K562 (cell line): Measurements from ENCODE around the gene EZH2.
A peak's percentile ranks its signal among the peaks of the same experiment; 100 is the strongest.

Source experiments
- MAX ChIP-seq: sonication (generic); formaldehyde crosslinking; IDR thresholded peaks from 2 replicates; pipeline ENCODE4 v1.9.0; 2022; ENCODE audit warnings: mild to moderate bottlenecking, missing genetic modification reagents
- MTA2 ChIP-seq: fragments of 450-650 bp; IDR thresholded peaks from 2 replicates; pipeline ENCODE4 v1.6.1; 2016; ENCODE audit warnings: low read depth
- NCOA2 ChIP-seq, 2 experiments: fragments of 450-650 bp; IDR thresholded peaks; 2 replicates each; pipeline ENCODE4 v1.6.1; 2018; ENCODE audit warnings: mild to moderate bottlenecking in 2 of 2, moderate library complexity in 1 of 2; ENCODE audit not compliant: partially characterized antibody in 2 of 2

- TF ChIP-seq NCOA2 (IDR thresholded peaks at IDR 0.05; ENCODE audit: partially characterized antibody in 2 of 2), result no peak
- TF ChIP-seq MAX, result no peak
- TF ChIP-seq MTA2, result peak; percentile 89
Observed at GRCh38 chr7:148847815-148848734, 36.0 kb downstream of the EZH2 start.
